Measurements from ENCODE around the gene HTRA3.

DNA sequence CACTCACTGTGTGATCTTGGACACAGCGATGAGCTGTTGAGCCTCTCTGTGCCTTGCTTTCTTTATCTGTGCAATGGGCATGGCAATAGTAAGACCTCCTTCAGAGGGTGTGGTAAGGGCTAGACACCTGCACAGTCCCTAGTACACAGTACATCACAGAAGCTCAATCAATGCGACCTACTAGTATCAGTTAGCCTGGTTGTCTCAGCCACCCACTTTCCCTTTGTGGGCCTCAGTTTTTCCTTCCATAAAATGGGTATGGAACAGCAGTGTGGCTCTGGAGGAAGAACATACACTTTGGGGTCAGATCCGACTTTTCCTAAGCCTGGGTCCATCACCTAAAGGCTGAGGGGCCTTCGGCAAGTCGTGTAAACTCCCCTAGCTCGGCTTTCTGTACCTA is 3.5 kb upstream of the HTRA3 start:
- TF ChIP-seq SUZ12 (IDR thresholded peaks at IDR 0.05; ENCODE audit: extremely low read depth, insufficient read depth, insufficient read length) (no peak), YY1 (IDR thresholded peaks at IDR 0.05; ENCODE audit: insufficient read depth, insufficient read length) (no peak), ZNF274 (IDR thresholded peaks at IDR 0.05; ENCODE audit: low read depth, low read length) (no peak)

Data from NT2/D1 (cell line).